Stomach (tissue), 9 donors: ENCODE results near the gene PTPRT. TPM values are rescaled to one million over a fixed set of nuclear protein-coding genes. Genes with fewer than 3 reads are reported as not detected.

Experiments used
- DNase-seq, 2 donors: peaks; one replicate each; pipeline versions ENCODE4 v3.0.0 to v3.0.0-alpha.2; 2013 to 2019
- H3K27ac ChIP-seq, 5 donors: fragments of 200-600 bp in 4 of 5; sonication (generic) in 4 of 5; one replicate each; pipeline ENCODE4 v1.5.1; 2013 to 2019; ENCODE audit warnings: mild to moderate bottlenecking in 1 of 5, moderate library complexity in 1 of 5
- H3K27me3 ChIP-seq, 3 donors: fragments of 200-600 bp; sonication (generic); one replicate each; pipeline ENCODE4 v1.5.1; 2017 to 2019; ENCODE audit warnings: mixed run types in 1 of 3
- H3K36me3 ChIP-seq, 4 donors: fragments of 200-600 bp; sonication (generic); 1 replicate in 3 of 4; 2 replicates in 1 of 4; pipeline ENCODE4 v1.5.1; 2016 to 2019
- H3K4me1 ChIP-seq, 4 donors: fragments of 200-600 bp; sonication (generic); one replicate each; pipeline ENCODE4 v1.5.1; 2016 to 2019
- H3K4me3 ChIP-seq, 4 donors: fragments of 200-600 bp; sonication (generic) in 3 of 4; one replicate each; pipeline ENCODE4 v1.5.1; 2016 to 2019; ENCODE audit warnings: mild to moderate bottlenecking in 1 of 4
- H3K9me3 ChIP-seq, 4 donors: fragments of 200-600 bp; sonication (generic); one replicate each; pipeline ENCODE4 v1.5.1; 2016 to 2019
- CTCF ChIP-seq, 7 experiments: fragments of 450-650 bp in 4 of 7; fragments of 200-600 bp in 3 of 7; sonication (generic) in 3 of 7; IDR thresholded peaks; one replicate each; pipeline ENCODE4 v1.5.1; 2016 to 2019; ENCODE audit warnings: antibody characterized with exemption in 7 of 7, control low read depth in 2 of 7, mild to moderate bottlenecking in 1 of 7
- EP300 ChIP-seq: sonication (generic); formaldehyde crosslinking; IDR thresholded peaks from one replicate; pipeline ENCODE4 v1.6.1; 2017; ENCODE audit warnings: antibody characterized with exemption
- POLR2A ChIP-seq, 4 donors: fragments of 450-650 bp; IDR thresholded peaks; one replicate each; pipeline ENCODE4 v1.6.1; 2016; ENCODE audit warnings: antibody characterized with exemption in 4 of 4, control low read depth in 2 of 4, mild to moderate bottlenecking in 1 of 4, moderate library complexity in 1 of 4
- POLR2AphosphoS5 ChIP-seq, 3 donors: sonication (generic); formaldehyde crosslinking; IDR thresholded peaks; one replicate each; pipeline ENCODE4 v1.6.1; 2016; ENCODE audit warnings: antibody characterized with exemption in 3 of 3
- WGBS, 5 donors: extraction: QIAGEN DNeasy Blood & Tissue Kit in 3 of 5; methylation state at CpG; one replicate each; pipeline versions ENCODE4 v1.1.5 to v1.1.7; 2013 to 2018; 5-methylcytosine and 5-hydroxymethylcytosine counted together
- intact Hi-C: fragments of 100-400 bp; cut with DNase I; formaldehyde crosslinking; loops from one replicate; pipeline ENCODE4 v1.15.1; 2023; ENCODE audit warnings: low total_unique reads
- polyA plus RNA-seq, 3 donors: library from polyadenylated mRNA; stranded (reverse); fragments of 200-250 nt; gene quantifications; one replicate each; pipeline ENCODE4 v1.2.3, GENCODE V29; 2013
- total RNA-seq, 5 donors: library from RNA; depleted of rRNA; stranded (reverse); fragments of >200 nt; gene quantifications; one replicate each; pipeline versions ENCODE4 v1.1.0 to v1.2.3, GENCODE V29; 2014 to 2016
- donor health status: healthy with polysubstance abuse.
- donor health status: Bipolar disorder and iron deficiency.
- donor health status: healthy.

PTPRT gene
- total and polyA plus RNA-seq, 8 donors: 0.05 to 11.6 (median 1.7) TPM; not detected in 2

GRCh38 chr20:43037605-43038309 is 151.9 kb downstream of the PTPRT start:
- TF ChIP-seq POLR2AphosphoS5 (IDR thresholded peaks at IDR 0.05) (no peak), CTCF (IDR thresholded peaks at IDR 0.05) (no peak), EP300 (no peak), POLR2A (IDR thresholded peaks at IDR 0.05) (no peak)
- Histone ChIP-seq H3K27ac (no peak overlapping the region), H3K27me3 (peaks cover 0 to 7% (median 0%) of the 10 kb centered on the region in 3 donors), H3K36me3 (no peaks in the 10 kb centered on the region), H3K9me3 (no peaks in the 10 kb centered on the region), H3K4me3 (no peak overlapping the region), H3K4me1 (no peaks in the 10 kb centered on the region)
- intact Hi-C loops: no loop called here
- no peak for DNase-seq
- WGBS, 5 donors: 33 to 65% (median 47%) methylated on average over 6 of the region's 6 CpGs

GRCh38 chr20:43034981-43035724 is 154.6 kb downstream of the PTPRT start:
- H3K27ac ChIP-seq: no peak overlapping the region
- DNase-seq: no peak
- no peaks in the 10 kb centered on the region for H3K27me3 ChIP-seq
- H3K4me3 ChIP-seq: no peak overlapping the region
- TF ChIP-seq EP300 (no peak), CTCF (IDR thresholded peaks at IDR 0.05) (no peak), POLR2AphosphoS5 (IDR thresholded peaks at IDR 0.05) (no peak), POLR2A (IDR thresholded peaks at IDR 0.05) (no peak)
- no peaks in the 10 kb centered on the region for H3K36me3 ChIP-seq
- 60 to 68% (median 68%) methylated on average over 9 of the region's 9 CpGs for WGBS, 5 donors
- no peaks in the 10 kb centered on the region for H3K4me1 ChIP-seq
- no peaks in the 10 kb centered on the region for H3K9me3 ChIP-seq
- intact Hi-C loops: no loop called here

GRCh38 chr20:43032459-43032858 is 157.2 kb downstream of the PTPRT start:
- no peaks in the 10 kb centered on the region for H3K9me3 ChIP-seq
- DNase-seq: no peak
- intact Hi-C loops: no loop called here
- 48 to 61% (median 56%) methylated on average over 3 of the region's 3 CpGs for WGBS, 5 donors
- no peak overlapping the region for H3K4me3 ChIP-seq
- no peak overlapping the region for H3K27ac ChIP-seq
- no peaks in the 10 kb centered on the region for H3K27me3 ChIP-seq
- no peak for TF ChIP-seq EP300
- TF ChIP-seq POLR2AphosphoS5 (IDR thresholded peaks at IDR 0.05): no peak
- no peak for TF ChIP-seq CTCF (IDR thresholded peaks at IDR 0.05)
- TF ChIP-seq POLR2A (IDR thresholded peaks at IDR 0.05): no peak
- no peaks in the 10 kb centered on the region for H3K4me1 ChIP-seq
- no peaks in the 10 kb centered on the region for H3K36me3 ChIP-seq

GRCh38 chr20:43029176-43029575 is 160.5 kb downstream of the PTPRT start:
- WGBS, 5 donors: 87 to 93% (median 92%) methylated on average over 8 of the region's 8 CpGs
- H3K4me3 ChIP-seq: no peak overlapping the region
- H3K27me3 ChIP-seq: no peaks in the 10 kb centered on the region
- no peaks in the 10 kb centered on the region for H3K36me3 ChIP-seq
- no peak for DNase-seq
- no peak overlapping the region for H3K27ac ChIP-seq
- TF ChIP-seq POLR2AphosphoS5 (IDR thresholded peaks at IDR 0.05) (no peak), CTCF (IDR thresholded peaks at IDR 0.05) (no peak), EP300 (no peak), POLR2A (IDR thresholded peaks at IDR 0.05) (no peak)
- intact Hi-C loops: no loop called here
- no peaks in the 10 kb centered on the region for H3K4me1 ChIP-seq
- H3K9me3 ChIP-seq: no peaks in the 10 kb centered on the region
